Lower leg skin (tissue), 4 donors: ENCODE measurements around the gene HSD3B1. TPM values are rescaled to one million over a fixed set of nuclear protein-coding genes. Genes with fewer than 3 reads are reported as not detected.

Source experiments
- DNase-seq, 2 donors: peaks; one replicate each; pipeline ENCODE4 v3.0.0-alpha.2; 2019; ENCODE audit warnings: low spot score in 2 of 2
- H3K4me3 ChIP-seq: fragments of 200-600 bp; sonication (generic); 2 replicates; pipeline ENCODE4 v1.5.1; 2017; ENCODE audit warnings: mild to moderate bottlenecking, low read depth; ENCODE audit not compliant: poor library complexity, severe bottlenecking
- POLR2A ChIP-seq, 2 donors: fragments of 450-650 bp; IDR thresholded peaks; one replicate each; pipeline ENCODE4 v1.6.1; 2016 to 2017; ENCODE audit warnings: antibody characterized with exemption in 2 of 2, mild to moderate bottlenecking in 1 of 2, moderate library complexity in 1 of 2
- WGBS, 2 donors: methylation state at CpG; one replicate each; pipeline ENCODE4 v1.1.5; 2018; 5-methylcytosine and 5-hydroxymethylcytosine counted together
- intact Hi-C: fragments of 100-400 bp; cut with DNase I; formaldehyde crosslinking; loops from one replicate; pipeline ENCODE4 v1.15.0; 2023; ENCODE audit warnings: low total_unique reads
- total RNA-seq, 4 donors: library from RNA; depleted of rRNA; stranded (reverse); fragments of >200 nt; gene quantifications; one replicate each; pipeline ENCODE4 v1.1.0, GENCODE V29; 2016
- TF ChIP-seq, protein P1 (sequence below), 3 donors: fragments of 450-650 bp; IDR thresholded peaks; one replicate each; pipeline ENCODE4 v1.5.1; 2016; ENCODE audit warnings: antibody characterized with exemption in 3 of 3, mild to moderate bottlenecking in 3 of 3, moderate library complexity in 2 of 3

HSD3B1 gene
- total RNA-seq, 4 donors from 2014 or later = 0.30 to 10.3 (median 1.6) TPM

GRCh38 chr1:119537966-119538365, 31.0 kb downstream of the HSD3B1 start:
- 74 to 85% methylated on average over 3 of the region's 3 CpGs for WGBS, 2 donors
- TF ChIP-seq POLR2A (IDR thresholded peaks at IDR 0.05) = no peak
- intact Hi-C loops = loop anchor here (10.0 kb wide), 1 partner anchor 53 kb away; no protein-coding TSS in a partner anchor
- no peak overlapping the region for H3K4me3 ChIP-seq
- no peak for DNase-seq

- intact Hi-C loops = loop anchor here (10.0 kb wide), 1 partner anchor 55 kb away; no protein-coding TSS in a partner anchor
- H3K4me3 ChIP-seq = no peak overlapping the region
- TF ChIP-seq, protein P1, sequence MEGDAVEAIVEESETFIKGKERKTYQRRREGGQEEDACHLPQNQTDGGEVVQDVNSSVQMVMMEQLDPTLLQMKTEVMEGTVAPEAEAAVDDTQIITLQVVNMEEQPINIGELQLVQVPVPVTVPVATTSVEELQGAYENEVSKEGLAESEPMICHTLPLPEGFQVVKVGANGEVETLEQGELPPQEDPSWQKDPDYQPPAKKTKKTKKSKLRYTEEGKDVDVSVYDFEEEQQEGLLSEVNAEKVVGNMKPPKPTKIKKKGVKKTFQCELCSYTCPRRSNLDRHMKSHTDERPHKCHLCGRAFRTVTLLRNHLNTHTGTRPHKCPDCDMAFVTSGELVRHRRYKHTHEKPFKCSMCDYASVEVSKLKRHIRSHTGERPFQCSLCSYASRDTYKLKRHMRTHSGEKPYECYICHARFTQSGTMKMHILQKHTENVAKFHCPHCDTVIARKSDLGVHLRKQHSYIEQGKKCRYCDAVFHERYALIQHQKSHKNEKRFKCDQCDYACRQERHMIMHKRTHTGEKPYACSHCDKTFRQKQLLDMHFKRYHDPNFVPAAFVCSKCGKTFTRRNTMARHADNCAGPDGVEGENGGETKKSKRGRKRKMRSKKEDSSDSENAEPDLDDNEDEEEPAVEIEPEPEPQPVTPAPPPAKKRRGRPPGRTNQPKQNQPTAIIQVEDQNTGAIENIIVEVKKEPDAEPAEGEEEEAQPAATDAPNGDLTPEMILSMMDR (IDR thresholded peaks at IDR 0.05) = no peak
- no peak for TF ChIP-seq POLR2A (IDR thresholded peaks at IDR 0.05)
- DNase-seq = no peak
These were observed 32.6 kb downstream of the HSD3B1 start for GRCh38 chr1:119539636-119540035.

- no peak for TF ChIP-seq POLR2A (IDR thresholded peaks at IDR 0.05)
- TF ChIP-seq, protein P1 (IDR thresholded peaks at IDR 0.05) = no peak
These were observed 34.4 kb downstream of the HSD3B1 start for GRCh38 chr1:119541389-119541788.

GRCh38 chr1:119542492-119542946, 35.5 kb downstream of the HSD3B1 start:
- TF ChIP-seq POLR2A (IDR thresholded peaks at IDR 0.05) = no peak
- TF ChIP-seq, protein P1 (IDR thresholded peaks at IDR 0.05) = no peak
- no peak for DNase-seq
- intact Hi-C loops = no loop called here
- H3K4me3 ChIP-seq = no peak overlapping the region
- 31 to 48% methylated on average over 2 of the region's 2 CpGs for WGBS, 2 donors

More at GRCh38 chr1:119541389-119541788, 34.4 kb downstream of the HSD3B1 start:
- no peak for DNase-seq
- intact Hi-C loops = no loop called here
- WGBS, 2 donors = 57 to 73% methylated on average over 3 of the region's 3 CpGs
- no peak overlapping the region for H3K4me3 ChIP-seq

- no peak for DNase-seq
These were observed 37.3 kb downstream of the HSD3B1 start for GRCh38 chr1:119544165-119544762.

DNA sequence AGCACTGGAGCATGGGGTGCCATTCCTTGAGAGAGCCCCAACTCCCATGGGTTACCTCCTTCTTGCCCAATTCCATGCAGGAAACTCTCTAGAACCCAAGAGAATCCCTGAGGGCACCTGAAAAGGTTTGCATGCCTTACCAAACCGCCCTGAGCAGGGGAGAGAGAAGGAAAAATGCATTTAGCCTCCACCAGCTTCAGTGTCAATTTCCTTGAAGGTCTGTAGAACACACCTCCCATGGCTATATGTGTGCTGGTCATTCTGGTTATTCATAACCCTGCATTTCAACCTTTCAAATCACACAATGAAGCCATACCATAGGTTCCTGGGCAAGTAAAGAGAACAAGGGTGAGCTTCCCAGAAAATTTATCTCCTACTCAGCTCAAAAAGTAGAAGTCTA, 39.6 kb downstream of the HSD3B1 start:
- DNase-seq = no peak
- intact Hi-C loops = no loop called here
- H3K4me3 ChIP-seq = no peak overlapping the region
- TF ChIP-seq, protein P1 (IDR thresholded peaks at IDR 0.05) = no peak
- TF ChIP-seq POLR2A (IDR thresholded peaks at IDR 0.05) = no peak
- WGBS, 2 donors = 75 to 92% methylated on average over 1 of the region's 1 CpG

More at GRCh38 chr1:119544165-119544762, 37.3 kb downstream of the HSD3B1 start:
- TF ChIP-seq, protein P1 (IDR thresholded peaks at IDR 0.05) = no peak
- TF ChIP-seq POLR2A (IDR thresholded peaks at IDR 0.05) = no peak
- WGBS, 2 donors = 55% methylated on average over 3 of the region's 3 CpGs
- H3K4me3 ChIP-seq = no peak overlapping the region
- intact Hi-C loops = no loop called here
